HUES6 (cell line): ENCODE data around the gene BNIP5.

Source experiments
- H3K27ac ChIP-seq: 2 replicates; pipeline ENCODE4 v1.7.0; 2013; ENCODE audit warnings: low read depth, mild to moderate bottlenecking, low read length, inconsistent platforms
- H3K27me3 ChIP-seq: 2 replicates; pipeline ENCODE4 v1.6.1; 2013; ENCODE audit warnings: low read length; ENCODE audit not compliant: control insufficient read depth, insufficient read depth
- H3K36me3 ChIP-seq: 2 replicates; pipeline ENCODE4 v1.6.1; 2013; ENCODE audit warnings: low read length; ENCODE audit not compliant: control insufficient read depth, insufficient read depth
- H3K4me1 ChIP-seq: 2 replicates; pipeline ENCODE4 v1.6.1; 2013; ENCODE audit warnings: low read length; ENCODE audit not compliant: control insufficient read depth, insufficient read depth
- H3K4me3 ChIP-seq: 2 replicates; pipeline ENCODE4 v1.5.1; 2013; ENCODE audit warnings: low read depth, low read length
- H3K9ac ChIP-seq: one replicate; pipeline ENCODE4 v1.6.1; 2013; ENCODE audit warnings: mild to moderate bottlenecking, low read length
- H3K9me3 ChIP-seq: 2 replicates; pipeline ENCODE4 v1.6.1; 2013; ENCODE audit warnings: low read depth, low read length; ENCODE audit not compliant: control insufficient read depth, insufficient read depth

BNIP5 gene

DNA sequence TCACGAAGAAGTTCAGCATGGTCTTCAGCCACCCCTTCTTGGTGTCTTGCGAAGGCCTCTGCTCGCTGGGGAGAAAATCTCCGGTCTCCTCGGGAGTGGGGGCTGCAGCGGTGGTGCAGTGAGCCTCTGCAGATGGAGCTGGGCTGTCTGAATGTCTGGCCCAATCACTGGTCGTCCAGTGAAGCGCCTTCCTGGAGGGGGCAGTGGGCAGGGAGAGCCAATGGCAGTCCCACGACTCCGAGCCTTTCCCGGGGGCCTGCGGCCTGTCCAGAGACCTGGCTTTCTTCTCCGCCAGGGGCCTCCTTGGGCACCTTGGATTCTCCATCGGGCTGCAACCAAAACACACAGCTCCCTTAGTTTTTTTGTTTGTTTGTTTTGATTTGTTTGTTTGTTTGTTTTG lies 6.3 kb downstream of the BNIP5 start:
- H3K9ac ChIP-seq: no peak overlapping the region
- no peaks in the 10 kb centered on the region for H3K36me3 ChIP-seq
- no peak overlapping the region for H3K27ac ChIP-seq
- no peaks in the 10 kb centered on the region for H3K9me3 ChIP-seq
- H3K4me1 ChIP-seq: peaks cover 30% of the 10 kb centered on the region
- H3K4me3 ChIP-seq: no peak overlapping the region
- H3K27me3 ChIP-seq: peaks cover 4% of the 10 kb centered on the region; the same call in 1 of the 2 replicates

- Histone ChIP-seq H3K9ac (no peak overlapping the region), H3K4me1 (peaks cover 30% of the 10 kb centered on the region), H3K27me3 (peaks cover 4% of the 10 kb centered on the region; the same call in 1 of the 2 replicates), H3K27ac (no peak overlapping the region), H3K9me3 (no peaks in the 10 kb centered on the region), H3K36me3 (no peaks in the 10 kb centered on the region), H3K4me3 (no peak overlapping the region)
These were observed 6.8 kb downstream of the BNIP5 start for GRCh38 chr6:36329798-36330291.

- H3K9ac ChIP-seq: no peak overlapping the region
- H3K27me3 ChIP-seq: peaks cover 1% of the 10 kb centered on the region; the same call in 1 of the 2 replicates
- H3K36me3 ChIP-seq: no peaks in the 10 kb centered on the region
- H3K4me1 ChIP-seq: peaks cover 19% of the 10 kb centered on the region
- H3K27ac ChIP-seq: no peak overlapping the region
- H3K4me3 ChIP-seq: no peak overlapping the region
- H3K9me3 ChIP-seq: no peaks in the 10 kb centered on the region
These were observed 8.1 kb downstream of the BNIP5 start for GRCh38 chr6:36328600-36328999.

- Histone ChIP-seq H3K27ac (no peak overlapping the region), H3K9ac (no peak overlapping the region), H3K4me3 (no peak overlapping the region), H3K27me3 (no peaks in the 10 kb centered on the region), H3K4me1 (peaks cover 19% of the 10 kb centered on the region), H3K36me3 (no peaks in the 10 kb centered on the region), H3K9me3 (no peaks in the 10 kb centered on the region)
These were observed 8.8 kb downstream of the BNIP5 start for GRCh38 chr6:36327919-36328236.

- Histone ChIP-seq H3K9ac (no peak overlapping the region), H3K4me1 (peaks cover 19% of the 10 kb centered on the region), H3K27ac (no peak overlapping the region), H3K27me3 (no peaks in the 10 kb centered on the region), H3K9me3 (no peaks in the 10 kb centered on the region), H3K4me3 (no peak overlapping the region), H3K36me3 (no peaks in the 10 kb centered on the region)
These were observed 9.3 kb downstream of the BNIP5 start for GRCh38 chr6:36327226-36327918.

- H3K27ac ChIP-seq: no peak overlapping the region
- no peaks in the 10 kb centered on the region for H3K9me3 ChIP-seq
- no peaks in the 10 kb centered on the region for H3K27me3 ChIP-seq
These were observed 10.2 kb downstream of the BNIP5 start for GRCh38 chr6:36326356-36326995.

DNA sequence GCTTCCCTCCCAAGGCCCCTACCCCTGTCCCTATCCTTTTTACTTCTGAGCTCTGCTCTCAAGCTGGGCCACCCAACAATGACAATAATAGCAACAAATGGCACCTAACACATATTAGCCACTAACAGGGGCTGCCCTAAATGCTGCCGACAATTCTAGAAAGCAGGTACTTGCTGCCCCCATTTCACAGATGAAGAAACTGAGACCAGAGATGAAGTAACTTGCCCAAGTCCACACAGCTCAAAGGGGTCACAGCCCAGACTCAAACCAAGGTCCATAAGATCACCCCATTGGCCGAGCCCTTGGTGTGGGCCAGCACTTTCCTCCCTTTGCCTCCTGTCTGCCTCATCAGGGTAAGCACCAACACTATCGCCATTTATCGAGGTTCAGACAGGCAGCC lies 12.0 kb downstream of the BNIP5 start:
- H3K27ac ChIP-seq: no peak overlapping the region
- H3K9ac ChIP-seq: no peak overlapping the region
- H3K4me3 ChIP-seq: no peak overlapping the region
- H3K27me3 ChIP-seq: no peaks in the 10 kb centered on the region
- H3K36me3 ChIP-seq: no peaks in the 10 kb centered on the region
- H3K4me1 ChIP-seq: peaks cover 12% of the 10 kb centered on the region; the same call in 1 of the 2 replicates
- H3K9me3 ChIP-seq: no peaks in the 10 kb centered on the region

More at GRCh38 chr6:36326356-36326995, 10.2 kb downstream of the BNIP5 start:
- no peak overlapping the region for H3K9ac ChIP-seq
- no peak overlapping the region for H3K4me3 ChIP-seq
- no peaks in the 10 kb centered on the region for H3K36me3 ChIP-seq
- H3K4me1 ChIP-seq: peaks cover 19% of the 10 kb centered on the region

DNA sequence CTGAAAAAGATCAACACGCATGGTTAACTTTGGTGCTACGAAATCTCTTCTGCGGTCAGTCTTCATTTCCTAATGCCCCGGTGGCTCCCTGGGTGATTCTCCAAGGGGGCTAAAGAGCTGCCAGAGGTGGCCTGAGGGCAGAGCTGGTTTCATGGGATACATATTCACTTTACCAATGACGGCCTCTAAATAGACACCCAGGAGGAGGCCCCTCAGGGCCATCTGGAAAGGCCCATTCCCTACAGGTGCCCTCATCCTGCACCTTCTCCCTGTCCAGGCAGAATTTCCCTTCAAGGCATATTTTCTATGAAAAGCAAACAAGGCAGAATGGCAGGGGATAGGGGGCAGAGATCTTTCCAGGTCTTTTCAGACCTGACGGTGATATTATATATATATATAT lies 12.5 kb downstream of the BNIP5 start:
- Histone ChIP-seq H3K36me3 (no peaks in the 10 kb centered on the region), H3K4me3 (no peak overlapping the region), H3K4me1 (peaks cover 16% of the 10 kb centered on the region; the same call in 1 of the 2 replicates), H3K9me3 (no peaks in the 10 kb centered on the region), H3K27me3 (no peaks in the 10 kb centered on the region), H3K9ac (no peak overlapping the region), H3K27ac (no peak overlapping the region)

GRCh38 chr6:36323062-36323461 lies 13.6 kb downstream of the BNIP5 start:
- H3K9me3 ChIP-seq: no peaks in the 10 kb centered on the region

GRCh38 chr6:36322591-36322990 lies 14.1 kb downstream of the BNIP5 start:
- Histone ChIP-seq H3K4me3 (no peak overlapping the region), H3K9me3 (no peaks in the 10 kb centered on the region), H3K27ac (no peak overlapping the region), H3K4me1 (peaks cover 16% of the 10 kb centered on the region; the same call in 1 of the 2 replicates), H3K9ac (no peak overlapping the region), H3K27me3 (no peaks in the 10 kb centered on the region), H3K36me3 (no peaks in the 10 kb centered on the region)

More at GRCh38 chr6:36323062-36323461, 13.6 kb downstream of the BNIP5 start:
- no peak overlapping the region for H3K27ac ChIP-seq
- no peak overlapping the region for H3K9ac ChIP-seq
- H3K27me3 ChIP-seq: no peaks in the 10 kb centered on the region
- H3K4me1 ChIP-seq: peaks cover 16% of the 10 kb centered on the region; the same call in 1 of the 2 replicates
- no peak overlapping the region for H3K4me3 ChIP-seq
- no peaks in the 10 kb centered on the region for H3K36me3 ChIP-seq

GRCh38 chr6:36320475-36320874 lies 16.2 kb downstream of the BNIP5 start:
- H3K27me3 ChIP-seq: no peaks in the 10 kb centered on the region
- no peak overlapping the region for H3K9ac ChIP-seq
- no peaks in the 10 kb centered on the region for H3K9me3 ChIP-seq
- H3K36me3 ChIP-seq: no peaks in the 10 kb centered on the region
- no peak overlapping the region for H3K27ac ChIP-seq
- no peak overlapping the region for H3K4me3 ChIP-seq
- H3K4me1 ChIP-seq: peaks cover 4% of the 10 kb centered on the region; the same call in 1 of the 2 replicates
